AG04449 (cell line): ENCODE results near the gene CNNM4.

Experiments used
- CTCF ChIA-PET: fragments of 350-600 bp; formaldehyde crosslinking; extraction: SDS; loops from one replicate; lab custom pipeline; 2021; ENCODE audit warnings: antibody characterized with exemption; lab: Yijun Ruan, JAX
- POLR2A ChIA-PET: fragments of 400-600, 350-600 bp; formaldehyde crosslinking; extraction: SDS; loops from one replicate; lab custom pipeline; 2020; ENCODE audit warnings: antibody characterized with exemption, inconsistent platforms; lab: Yijun Ruan, JAX
- DNase-seq: peaks from one replicate; pipeline ENCODE4 v3.0.0-alpha.2; 2010; ENCODE audit warnings: low read depth, low spot score
- H3K4me3 ChIP-seq: 2 replicates; pipeline ENCODE4 v1.5.1; 2011; ENCODE audit warnings: low read depth, mild to moderate bottlenecking, control low read depth, low read length
- CTCF ChIP-seq: IDR thresholded peaks from one replicate; pipeline ENCODE4 v1.5.1; 2011; ENCODE audit warnings: mild to moderate bottlenecking, moderate library complexity, low read length, control low read depth, inconsistent platforms; ENCODE audit not compliant: insufficient read depth; ENCODE audit errors: missing control alignments

The CNNM4 gene

GRCh38 chr2:96810783-96811192 is 50.1 kb downstream of the CNNM4 start:
- H3K4me3 ChIP-seq: no peak overlapping the region
- ChIA-PET POLR2A (no interaction called here), CTCF (interaction anchor here (3.0 kb wide), 1 partner anchor 11 kb away, joined by 15 read pairs; no protein-coding TSS in a partner anchor)

GRCh38 chr2:96811917-96812316 is 51.2 kb downstream of the CNNM4 start:
- no peak for TF ChIP-seq CTCF
- CTCF ChIA-PET: interaction anchor here (1.0 to 2.6 kb wide), 3 partner anchors 9 to 49 kb away, joined by 3 to 20 read pairs (median 4); no protein-coding TSS in a partner anchor
- POLR2A ChIA-PET: no interaction called here
- no peak for DNase-seq
- H3K4me3 ChIP-seq: no peak overlapping the region

More at GRCh38 chr2:96810783-96811192, 50.1 kb downstream of the CNNM4 start:
- TF ChIP-seq CTCF: no peak
- DNase-seq: no peak

GRCh38 chr2:96813656-96814055 is 53.0 kb downstream of the CNNM4 start:
- H3K4me3 ChIP-seq: no peak overlapping the region
- DNase-seq: no peak
- TF ChIP-seq CTCF: no peak
- POLR2A ChIA-PET: no interaction called here
- CTCF ChIA-PET: interaction anchor here (1.2 to 2.6 kb wide), 4 partner anchors 9 to 52 kb away, joined by 3 to 20 read pairs (median 4); no protein-coding TSS in a partner anchor

- DNase-seq: no peak
- ChIA-PET POLR2A (interaction anchor here (1.0 kb wide), 1 partner anchor 53 kb away, joined by 3 read pairs; no protein-coding TSS in a partner anchor), CTCF (interaction anchor here (0.8 to 1.6 kb wide), 7 partner anchors 9 to 146 kb away, joined by 3 to 8 read pairs (median 4); partner anchors contain the start of gene CNNM4)
- no peak for TF ChIP-seq CTCF
- H3K4me3 ChIP-seq: peak overlapping the region; percentile 65
Observed at GRCh38 chr2:96815326-96816126, 54.8 kb downstream of the CNNM4 start.

GRCh38 chr2:96816127-96816835 is 55.6 kb downstream of the CNNM4 start, which contains the start of gene CNNM3:
Gene CNNM3 (plus strand): TSS chr2:96816268. CDS start chr2:96816278, 10 bp downstream.
- peak; percentile 31 for DNase-seq
- POLR2A ChIA-PET: interaction anchor here (1.0 kb wide), 1 partner anchor 52 kb away, joined by 3 read pairs; no protein-coding TSS in a partner anchor

More at GRCh38 chr2:96816127-96816835, 55.6 kb downstream of the CNNM4 start, which contains the start of gene CNNM3:
- peak; percentile 90 for TF ChIP-seq CTCF
- H3K4me3 ChIP-seq: peak within 1 kb of the TSS; percentile 65
- CTCF ChIA-PET: interaction anchor here (0.8 to 2.2 kb wide), 9 partner anchors 9 to 145 kb away, joined by 3 to 9 read pairs (median 4); partner anchors contain the start of genes ANKRD39 and CNNM4
